PC-3 (cell line): ENCODE measurements around the gene CCDC86. TPM values are rescaled to one million over a fixed set of nuclear protein-coding genes. Genes with fewer than 3 reads are reported as not detected.

Experiments used
- ATAC-seq: fragments of 200-7000 bp; cut with Tn5 transposase; 2 replicates; pipeline ENCODE4 v1.9.1; 2020; ENCODE audit warnings: mild to moderate bottlenecking, moderate library complexity
- BruUV-seq: library from RNA; stranded (reverse); fragments of 400-500 nt; replicated peaks from 2 replicates; lab custom pipeline; 2021; lab: Mats Ljungman, UMichigan
- CTCF ChIA-PET: fragments of 300-600 bp; sonication (Branson Sonifier 250); formaldehyde crosslinking; loops from one replicate; lab custom pipeline; 2022; ENCODE audit warnings: antibody characterized with exemption; lab: Charles Lee
- POLR2A ChIA-PET: fragments of 300-600 bp; sonication (Branson Sonifier 250); formaldehyde crosslinking; loops from one replicate; lab custom pipeline; 2022; ENCODE audit warnings: antibody characterized with exemption; ENCODE audit not compliant: unreplicated experiment; lab: Charles Lee
- DNase-seq: peaks from one replicate; pipeline ENCODE4 v3.0.0-alpha.2; 2015
- H2AFZ ChIP-seq: fragments of 300-600 bp; sonication (generic); 2 replicates; pipeline ENCODE4 v1.6.0; 2016; ENCODE audit warnings: antibody characterized with exemption, low read length
- H3F3A ChIP-seq: fragments of 300-600 bp; sonication (generic); one replicate; pipeline ENCODE4 v1.6.0; 2017; ENCODE audit warnings: antibody characterized with exemption, low read length, control low read depth, mild to moderate bottlenecking; ENCODE audit not compliant: unreplicated experiment
- H3K27ac ChIP-seq: fragments of 300-600 bp; sonication (generic); 2 replicates; pipeline ENCODE4 v1.5.1; 2016; ENCODE audit warnings: mild to moderate bottlenecking, low read length
- H3K27me3 ChIP-seq: fragments of 300-600 bp; sonication (generic); 2 replicates; pipeline ENCODE4 v1.6.1; 2016; ENCODE audit warnings: low read length, mixed read lengths
- H3K36me3 ChIP-seq: fragments of 300-600 bp; sonication (generic); 2 replicates; pipeline ENCODE4 v1.6.1; 2016; ENCODE audit warnings: low read depth, mixed run types, low read length, mixed read lengths
- H3K4me1 ChIP-seq: fragments of 300-600 bp; sonication (generic); 2 replicates; pipeline ENCODE4 v1.5.1; 2016; ENCODE audit warnings: low read length; ENCODE audit not compliant: insufficient read depth
- H3K4me2 ChIP-seq: fragments of 300-600 bp; sonication (generic); 2 replicates; pipeline ENCODE4 v1.6.0; 2016; ENCODE audit warnings: low read length
- H3K4me3 ChIP-seq: fragments of 300-600 bp; sonication (generic); 2 replicates; pipeline ENCODE4 v1.5.1; 2016; ENCODE audit warnings: mild to moderate bottlenecking, low read length, mixed read lengths
- H3K79me2 ChIP-seq: fragments of 300-600 bp; sonication (generic); 2 replicates; pipeline ENCODE4 v1.6.1; 2017; ENCODE audit warnings: low read length, mixed read lengths
- H3K9ac ChIP-seq: fragments of 300-600 bp; sonication (generic); 2 replicates; pipeline ENCODE4 v1.6.0; 2016; ENCODE audit warnings: mild to moderate bottlenecking, low read length
- H3K9me2 ChIP-seq: fragments of 300-600 bp; sonication (generic); replicated peaks from 2 replicates; pipeline ENCODE4 v1.6.1; 2016; ENCODE audit warnings: mixed run types, low read length, mixed read lengths
- H3K9me3 ChIP-seq: fragments of 300-600 bp; sonication (generic); 2 replicates; pipeline ENCODE4 v1.6.1; 2016; ENCODE audit warnings: low read length, mixed read lengths
- H4K20me1 ChIP-seq: fragments of 300-600 bp; sonication (generic); 2 replicates; pipeline ENCODE4 v1.6.1; 2016; ENCODE audit warnings: low read length, mixed read lengths
- CTCF ChIP-seq: fragments of 300-600 bp; sonication (generic); conservative IDR thresholded peaks from 2 replicates; pipeline ENCODE4 v1.5.1; 2017; ENCODE audit warnings: antibody characterized with exemption, low read depth, mild to moderate bottlenecking, low read length
- EZH2 ChIP-seq: fragments of 300-600 bp; sonication (generic); IDR thresholded peaks from one replicate; pipeline ENCODE4 v1.6.1; 2017; ENCODE audit warnings: antibody characterized with exemption, mild to moderate bottlenecking, low read length; ENCODE audit not compliant: unreplicated experiment
- EZH2phosphoT487 ChIP-seq: fragments of 300-600 bp; sonication (generic); IDR thresholded peaks from 2 replicates; pipeline ENCODE4 v1.6.1; 2018; ENCODE audit warnings: mild to moderate bottlenecking, antibody characterized with exemption, low read length, borderline replicate concordance
- intact Hi-C: fragments of 100-400 bp; cut with micrococcal nuclease; formaldehyde crosslinking; loops from 2 replicates; pipeline ENCODE4 v1.9.0; 2023
- total RNA-seq: library from RNA; depleted of rRNA; stranded (reverse); fragments of >200 nt; gene quantifications from 2 replicates; pipeline ENCODE4 v1.2.3, GENCODE V29; 2014

CCDC86 gene
- total RNA-seq, 1 experiment from 2014 or later = 67.9 TPM

- Histone ChIP-seq H3K4me2 (no peak overlapping the region), H2AFZ (no peak overlapping the region), H3F3A (no peaks in the 10 kb centered on the region), H3K9me2 (no peaks in the 10 kb centered on the region), H3K4me3 (no peak overlapping the region), H3K27me3 (no peaks in the 10 kb centered on the region), H3K9me3 (no peaks in the 10 kb centered on the region), H3K36me3 (no peaks in the 10 kb centered on the region), H3K27ac (no peak overlapping the region), H4K20me1 (no peaks in the 10 kb centered on the region), H3K79me2 (no peaks in the 10 kb centered on the region), H3K9ac (no peak overlapping the region), H3K4me1 (peaks cover 8% of the 10 kb centered on the region)
- ChIA-PET POLR2A (no interaction called here), CTCF (no interaction called here)
- no peak for TF ChIP-seq CTCF
- intact Hi-C loops = no loop called here
- DNase-seq = peak; percentile 63
- BruUV-seq = no TSS peak
- peak; percentile 42 for ATAC-seq
These were observed 15.7 kb downstream of the CCDC86 start for GRCh38 chr11:60857378-60858232.

DNA sequence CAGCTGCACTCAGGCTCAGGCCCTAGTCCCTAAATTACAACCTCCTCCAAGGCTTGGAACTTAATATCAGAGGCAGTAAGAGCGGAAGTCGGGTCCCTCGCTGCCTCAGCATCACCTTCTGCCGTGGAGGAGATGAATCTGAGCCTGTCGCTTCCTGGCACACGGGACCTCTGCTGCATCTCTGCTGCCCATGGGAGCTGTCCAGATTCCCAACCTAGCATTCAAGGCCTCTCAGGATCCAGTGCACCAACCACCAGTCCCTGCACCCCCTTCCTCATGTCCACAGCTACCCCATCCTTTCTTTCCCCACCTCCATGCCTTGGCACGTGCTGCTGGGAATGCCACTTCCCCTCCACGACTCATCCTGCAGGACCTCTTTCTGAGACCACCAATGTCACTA is 16.3 kb downstream of the CCDC86 start:
- Histone ChIP-seq H4K20me1 (no peaks in the 10 kb centered on the region), H3K4me1 (peaks cover 8% of the 10 kb centered on the region), H3K36me3 (no peaks in the 10 kb centered on the region), H3K4me2 (no peak overlapping the region), H3K79me2 (no peaks in the 10 kb centered on the region), H3K27ac (no peak overlapping the region), H3K9me2 (no peaks in the 10 kb centered on the region), H2AFZ (no peak overlapping the region), H3K4me3 (no peak overlapping the region), H3K9me3 (no peaks in the 10 kb centered on the region), H3F3A (no peaks in the 10 kb centered on the region), H3K27me3 (no peaks in the 10 kb centered on the region), H3K9ac (no peak overlapping the region)
- CTCF ChIA-PET = no interaction called here
- TF ChIP-seq EZH2 = no peak
- POLR2A ChIA-PET = no interaction called here
- no TSS peak for BruUV-seq
- DNase-seq (no peak), ATAC-seq (no peak)
- intact Hi-C loops = no loop called here

DNA sequence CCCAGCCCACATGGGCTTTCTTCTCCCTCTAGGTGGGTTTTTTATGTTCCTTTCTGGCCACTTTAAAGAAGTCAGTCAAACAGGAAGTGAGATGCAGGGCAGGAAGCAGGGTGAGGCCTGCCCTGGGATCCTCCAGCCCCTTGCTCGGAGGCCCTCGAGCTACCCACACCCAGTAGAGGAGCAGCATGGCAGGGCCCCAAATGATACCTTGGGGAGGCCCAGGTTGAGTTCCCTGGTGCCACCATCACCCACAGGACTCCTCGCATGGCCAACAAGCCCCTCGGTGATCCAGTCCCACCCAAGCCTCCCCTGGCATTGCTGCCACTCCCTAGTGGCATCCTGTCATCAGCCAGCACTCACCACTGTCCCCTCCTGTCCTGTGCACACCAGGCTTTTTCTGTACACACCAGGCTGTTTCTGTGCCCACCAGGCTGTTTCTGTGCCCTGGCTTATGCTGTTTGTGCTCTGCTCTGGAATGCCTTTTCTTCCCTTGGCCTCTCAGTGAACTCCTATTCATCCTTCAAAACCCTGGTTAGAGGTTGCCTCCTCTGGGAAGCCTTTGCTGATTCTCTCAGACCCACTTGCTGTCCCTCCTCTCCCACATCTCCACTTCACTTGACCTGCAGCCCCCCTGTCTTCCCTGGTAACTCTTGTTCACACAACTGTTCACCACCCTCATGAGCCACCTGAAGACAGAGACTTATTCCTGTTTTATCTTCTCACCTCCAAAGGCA is 17.0 kb downstream of the CCDC86 start:
- Histone ChIP-seq H3K4me1 (peaks cover 8% of the 10 kb centered on the region), H3K4me3 (no peak overlapping the region), H3K36me3 (no peaks in the 10 kb centered on the region), H3K9ac (no peak overlapping the region), H3K9me2 (no peaks in the 10 kb centered on the region), H3K79me2 (no peaks in the 10 kb centered on the region), H3K27ac (no peak overlapping the region), H2AFZ (no peak overlapping the region), H3K9me3 (no peaks in the 10 kb centered on the region), H4K20me1 (no peaks in the 10 kb centered on the region), H3K4me2 (no peak overlapping the region), H3K27me3 (no peaks in the 10 kb centered on the region), H3F3A (no peaks in the 10 kb centered on the region)
- TF ChIP-seq CTCF (no peak), EZH2 (no peak), EZH2phosphoT487 (no peak)
- intact Hi-C loops = no loop called here
- ChIA-PET POLR2A (no interaction called here), CTCF (no interaction called here)
- ATAC-seq (no peak), DNase-seq (no peak)
- BruUV-seq = no TSS peak
